GM13976 (cell line): ENCODE data around the gene RASSF8.

Experiments
- DNase-seq: peaks from one replicate; pipeline ENCODE4 v3.0.0; 2012; ENCODE audit warnings: low spot score
- in situ Hi-C: fragments of 300-500 bp; cut with MboI; formaldehyde crosslinking; loops from one replicate; pipeline ENCODE4 v1.12.0; 2022; ENCODE audit warnings: low sequenced_read_pairs, mixed read lengths, inconsistent platforms; ENCODE audit not compliant: unreplicated experiment
- TF ChIP-seq, protein P1 (sequence below): IDR thresholded peaks from 2 replicates; pipeline ENCODE4 v1.5.1; 2012; ENCODE audit warnings: borderline replicate concordance, mild to moderate bottlenecking; ENCODE audit not compliant: insufficient read depth; ENCODE audit errors: extremely low read depth, missing control alignments, control extremely low read depth

Gene RASSF8

DNA sequence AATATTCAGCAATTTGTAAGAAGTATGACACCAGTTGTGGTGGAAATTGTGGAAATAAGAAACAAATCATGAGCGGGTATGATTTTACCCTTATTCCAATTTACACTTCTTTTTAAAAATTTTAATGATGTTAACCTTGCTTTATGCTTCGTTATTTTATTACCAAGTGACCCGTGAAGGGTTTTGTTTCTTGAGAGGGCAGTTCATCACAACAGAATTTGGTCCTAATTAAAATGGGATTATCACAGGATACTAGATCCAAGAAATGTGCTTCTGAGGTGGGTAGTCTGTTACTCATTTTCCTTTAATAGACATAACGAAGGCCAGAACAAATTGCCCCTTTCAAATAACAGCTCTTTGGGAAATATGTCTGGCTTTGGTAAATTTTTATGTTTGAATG lies 25.5 kb upstream of the RASSF8 start:
- TF ChIP-seq, protein P1, sequence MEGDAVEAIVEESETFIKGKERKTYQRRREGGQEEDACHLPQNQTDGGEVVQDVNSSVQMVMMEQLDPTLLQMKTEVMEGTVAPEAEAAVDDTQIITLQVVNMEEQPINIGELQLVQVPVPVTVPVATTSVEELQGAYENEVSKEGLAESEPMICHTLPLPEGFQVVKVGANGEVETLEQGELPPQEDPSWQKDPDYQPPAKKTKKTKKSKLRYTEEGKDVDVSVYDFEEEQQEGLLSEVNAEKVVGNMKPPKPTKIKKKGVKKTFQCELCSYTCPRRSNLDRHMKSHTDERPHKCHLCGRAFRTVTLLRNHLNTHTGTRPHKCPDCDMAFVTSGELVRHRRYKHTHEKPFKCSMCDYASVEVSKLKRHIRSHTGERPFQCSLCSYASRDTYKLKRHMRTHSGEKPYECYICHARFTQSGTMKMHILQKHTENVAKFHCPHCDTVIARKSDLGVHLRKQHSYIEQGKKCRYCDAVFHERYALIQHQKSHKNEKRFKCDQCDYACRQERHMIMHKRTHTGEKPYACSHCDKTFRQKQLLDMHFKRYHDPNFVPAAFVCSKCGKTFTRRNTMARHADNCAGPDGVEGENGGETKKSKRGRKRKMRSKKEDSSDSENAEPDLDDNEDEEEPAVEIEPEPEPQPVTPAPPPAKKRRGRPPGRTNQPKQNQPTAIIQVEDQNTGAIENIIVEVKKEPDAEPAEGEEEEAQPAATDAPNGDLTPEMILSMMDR: no peak
- in situ Hi-C loops: no loop called here
- no peak for DNase-seq

DNA sequence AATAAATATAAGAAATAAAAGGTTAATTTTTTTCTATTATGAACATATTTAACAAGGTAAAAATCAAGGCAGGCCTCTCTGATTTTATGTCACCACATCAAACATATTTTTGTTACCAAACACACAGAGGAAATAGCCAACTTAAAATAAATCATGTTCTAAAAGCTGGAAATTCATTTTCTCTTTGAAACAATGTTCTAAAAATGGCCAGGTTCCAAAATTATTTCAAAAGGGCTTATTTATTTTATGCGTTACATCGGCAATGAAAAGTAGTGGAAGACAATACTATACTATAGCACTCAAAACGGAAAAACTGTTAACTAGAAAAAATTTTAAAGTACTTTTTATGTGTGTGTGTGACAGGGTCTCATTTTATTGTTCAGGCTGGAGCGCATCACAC lies 24.0 kb upstream of the RASSF8 start:
- TF ChIP-seq, protein P1: no peak
- in situ Hi-C loops: no loop called here
- DNase-seq: no peak

DNA sequence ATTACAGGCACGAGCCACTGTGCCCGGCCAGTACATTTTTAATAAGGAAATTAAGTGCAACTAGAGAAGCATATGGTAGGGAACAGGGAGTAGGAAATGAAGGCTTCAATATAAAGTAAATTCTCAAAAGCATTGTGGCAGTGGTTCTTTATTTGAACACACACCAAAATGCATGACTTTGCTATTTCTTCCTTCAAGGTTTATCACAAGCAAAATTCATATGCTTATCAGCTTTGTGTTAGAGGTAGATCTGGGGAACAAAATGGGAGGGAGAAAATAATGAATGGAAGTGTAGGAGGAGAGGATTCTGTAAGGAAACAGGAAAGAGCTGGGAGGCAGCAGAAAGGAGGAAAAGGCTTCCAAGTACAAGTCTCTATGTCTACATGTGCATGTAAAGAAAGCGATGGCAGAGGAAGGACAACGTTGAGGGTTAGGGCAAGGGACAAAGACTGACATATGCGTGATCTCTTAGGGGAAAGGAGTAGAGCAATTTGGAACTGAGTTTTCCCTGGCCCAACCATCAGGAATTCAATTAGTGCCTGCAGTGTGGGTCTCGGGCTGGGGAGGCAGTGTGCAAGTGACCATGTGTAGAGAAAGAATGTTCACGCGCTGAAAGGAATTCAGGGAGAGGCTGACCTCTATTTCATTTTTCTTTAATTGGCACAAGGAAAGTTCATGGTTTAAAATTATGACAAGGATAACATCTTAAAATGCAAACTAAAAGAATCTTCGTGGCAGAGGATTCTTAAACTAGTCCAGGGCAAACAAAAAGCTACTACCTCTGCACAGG lies 22.9 kb upstream of the RASSF8 start:
- in situ Hi-C loops: no loop called here
- TF ChIP-seq, protein P1: no peak
- no peak for DNase-seq

DNA sequence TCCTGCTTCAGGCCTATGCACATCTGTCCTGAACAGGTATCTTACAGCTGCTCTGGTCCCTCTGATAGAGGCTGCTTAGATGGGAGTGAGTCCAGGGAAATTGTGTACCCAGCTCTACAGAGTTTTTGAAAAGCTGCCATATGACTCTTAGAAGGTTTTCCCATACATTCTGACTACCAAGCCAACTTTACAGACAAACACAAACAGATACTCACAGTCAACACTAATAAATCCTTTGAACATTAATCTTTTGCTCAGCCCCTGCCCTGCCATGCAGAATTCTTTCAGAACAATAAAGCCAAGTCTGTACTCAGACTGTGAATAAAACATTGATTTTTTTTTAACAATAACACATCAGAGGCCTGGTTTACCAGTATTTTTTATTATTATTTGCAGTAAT lies 21.4 kb upstream of the RASSF8 start:
- TF ChIP-seq, protein P1: no peak
- in situ Hi-C loops: no loop called here
- no peak for DNase-seq

DNA sequence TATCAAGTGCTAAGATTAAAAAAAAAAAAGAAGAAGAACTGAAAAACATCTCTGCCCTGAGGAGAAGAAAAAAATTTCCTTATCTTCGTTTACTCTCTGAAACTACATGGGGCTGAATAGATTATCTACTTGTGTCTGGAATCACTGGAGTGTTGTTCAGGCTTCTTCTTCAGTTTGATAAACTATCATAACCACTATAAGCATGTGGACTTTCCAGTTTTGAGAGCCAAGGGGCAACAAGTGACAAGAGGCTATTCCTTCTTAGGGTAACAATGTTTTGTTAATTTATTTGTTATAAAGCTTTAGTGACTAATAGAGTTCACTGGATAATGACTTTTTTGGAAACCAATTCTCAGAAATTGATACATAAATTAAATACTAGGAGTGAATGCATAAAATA lies 19.9 kb upstream of the RASSF8 start:
- no peak for DNase-seq
- TF ChIP-seq, protein P1: no peak
- in situ Hi-C loops: no loop called here

DNA sequence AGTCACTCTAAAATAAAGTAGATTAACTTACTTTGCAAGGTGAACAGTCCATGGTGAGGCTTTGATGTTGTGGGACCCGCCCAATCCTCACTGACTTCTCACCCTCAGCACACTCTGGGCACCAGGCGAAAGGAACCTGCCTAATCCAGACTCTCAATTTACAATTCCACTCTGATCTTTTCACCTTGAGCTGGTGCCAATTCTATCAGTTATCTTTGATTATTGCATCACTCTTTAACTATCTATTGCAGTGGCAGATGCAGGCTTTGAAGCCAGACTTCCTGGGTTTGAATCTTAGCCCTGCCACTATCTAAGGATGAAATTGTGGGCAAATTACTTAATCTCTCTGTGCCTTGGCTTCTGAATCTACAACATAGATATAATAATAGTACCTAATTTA lies 18.9 kb upstream of the RASSF8 start:
- TF ChIP-seq, protein P1: no peak
- no peak for DNase-seq
- in situ Hi-C loops: no loop called here
